Natural killer cell treated with Interleukin-12 subunit alpha and Interleukin-12 subunit beta and Interleukin-15 and Interleukin-18, amount 100 ng/mL, for 72 hours (primary cell): ENCODE results near the gene CATSPER3. TPM values are rescaled to one million over a fixed set of nuclear protein-coding genes. Genes with fewer than 3 reads are reported as not detected.

Experiments
- ATAC-seq, 2 donors: fragments of 150-1000 bp; cut with Tn5 transposase in 1 of 2; sonication (Bioruptor Pico), chemical (Tn5 transposase) in 1 of 2; 2 replicates each; pipeline ENCODE4 v1.10.0; 2021
- DNase-seq: peaks from one replicate; pipeline ENCODE4 v3.0.0; 2022; ENCODE audit warnings: low spot score
- H3K27ac Mint-ChIP-seq, 2 donors: 1 replicate in 1 of 2; 2 replicates in 1 of 2; pipeline ENCODE4 v1.8.0; 2022; ENCODE audit warnings: mixed read lengths in 2 of 2, mild to moderate bottlenecking in 1 of 2, moderate library complexity in 1 of 2
- H3K27me3 Mint-ChIP-seq, 2 donors: 1 replicate in 1 of 2; 2 replicates in 1 of 2; pipeline ENCODE4 v1.8.0; 2022; ENCODE audit warnings: mixed read lengths in 2 of 2
- H3K36me3 Mint-ChIP-seq: one replicate; pipeline ENCODE4 v1.8.0; 2022; ENCODE audit warnings: mixed read lengths
- H3K4me1 Mint-ChIP-seq, 2 donors: 1 replicate in 1 of 2; 2 replicates in 1 of 2; pipeline ENCODE4 v1.8.0; 2022; ENCODE audit warnings: low read depth in 2 of 2, mixed read lengths in 2 of 2, mild to moderate bottlenecking in 1 of 2
- H3K4me3 Mint-ChIP-seq: one replicate; pipeline ENCODE4 v1.8.0; 2022; ENCODE audit warnings: mixed read lengths
- H3K9me3 Mint-ChIP-seq: 2 replicates; pipeline ENCODE4 v1.8.0; 2022; ENCODE audit warnings: mixed read lengths
- total RNA-seq, 2 donors: library from RNA; stranded (reverse); gene quantifications; one replicate each; pipeline ENCODE4 v1.2.3, GENCODE V29; 2022

CATSPER3 gene
- total RNA-seq, 2 donors from 2014 or later: 0.52 TPM; not detected in 1

DNA sequence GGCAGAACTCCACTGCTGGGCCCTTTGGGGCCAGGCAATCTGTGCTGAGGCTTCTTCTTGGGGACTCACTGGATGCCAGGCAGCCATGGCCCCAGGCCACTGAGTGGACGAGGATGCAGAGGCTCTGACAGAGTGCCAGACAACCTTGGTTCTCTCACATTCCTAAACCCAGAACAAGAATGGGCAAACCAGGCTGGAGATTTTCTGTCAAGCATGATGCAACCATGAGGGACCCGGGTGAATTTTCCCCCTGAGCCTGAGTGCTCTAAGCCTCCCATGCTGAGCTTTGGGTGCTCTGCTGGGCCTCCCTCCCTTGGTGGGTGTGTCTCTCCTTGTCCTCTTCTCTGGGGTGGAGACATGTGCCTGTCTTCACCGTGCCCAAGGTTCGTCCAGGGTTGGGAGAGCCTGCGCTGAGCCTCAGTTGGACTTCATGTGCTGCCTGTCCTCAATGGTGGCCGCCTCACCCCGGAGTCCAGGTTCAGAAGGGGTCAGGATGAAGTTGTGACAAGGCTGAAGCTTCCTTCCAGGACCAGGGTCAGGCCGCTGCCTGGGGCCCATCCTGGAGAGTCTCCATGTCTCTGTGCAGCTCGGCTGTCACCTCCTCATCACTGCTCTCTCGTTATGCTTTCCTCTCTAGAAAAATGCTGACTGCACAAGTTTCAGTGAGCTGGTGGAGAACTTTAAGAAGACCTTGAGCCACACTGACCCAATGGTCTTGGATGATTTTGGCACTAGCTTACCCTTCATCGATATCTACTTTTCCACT, 42.2 kb downstream of the CATSPER3 start:
- ATAC-seq (no peak), DNase-seq (no peak)
- no peaks in the 10 kb centered on the region for H3K36me3 Mint-ChIP-seq
- H3K4me3 Mint-ChIP-seq: no peak overlapping the region
- no peaks in the 10 kb centered on the region for H3K27me3 Mint-ChIP-seq
- H3K9me3 Mint-ChIP-seq: no peaks in the 10 kb centered on the region
- no peaks in the 10 kb centered on the region for H3K4me1 Mint-ChIP-seq
- no peak overlapping the region for H3K27ac Mint-ChIP-seq

DNA sequence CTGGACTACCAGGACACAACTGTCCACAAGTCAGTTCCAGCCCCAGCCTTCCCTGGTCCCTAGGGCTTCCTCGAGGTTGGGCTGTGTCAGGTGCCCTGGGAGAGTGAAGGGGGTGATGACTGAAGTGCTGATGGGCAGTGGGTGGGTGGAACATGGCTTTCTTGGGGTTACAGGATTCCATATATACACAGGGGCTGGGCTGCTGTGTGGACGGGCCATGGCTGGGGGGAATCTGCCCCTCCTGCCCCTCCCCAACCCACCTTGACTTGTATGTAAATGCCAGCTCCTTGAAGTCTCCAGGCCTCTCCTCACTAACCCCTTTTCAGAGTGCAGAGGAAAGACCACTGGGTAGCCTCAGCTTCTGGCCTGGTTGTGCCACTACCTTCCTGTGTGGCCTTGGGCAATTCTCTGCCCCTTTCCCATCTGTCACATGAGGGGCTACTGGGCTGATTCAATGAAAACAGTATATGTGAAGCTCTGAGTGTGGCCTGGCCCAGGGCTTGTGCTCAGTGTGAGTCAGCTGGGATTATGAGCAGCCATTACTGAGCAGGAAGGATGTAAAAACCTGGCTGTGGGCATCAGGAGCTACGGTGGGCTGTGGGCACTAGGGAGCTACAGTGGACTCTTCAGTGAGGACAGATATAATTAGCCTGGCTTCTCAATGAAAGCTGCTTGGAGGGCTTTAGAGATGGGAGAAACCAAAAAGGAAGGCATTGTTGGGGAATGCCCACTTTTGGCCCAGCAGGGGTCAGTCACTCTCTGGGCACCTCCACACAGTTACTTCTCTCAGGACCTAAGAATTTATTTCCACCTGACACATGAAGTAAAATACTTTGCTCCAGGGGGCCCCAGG, 43.0 kb downstream of the CATSPER3 start:
- H3K36me3 Mint-ChIP-seq: no peaks in the 10 kb centered on the region
- no peak overlapping the region for H3K4me3 Mint-ChIP-seq
- H3K27ac Mint-ChIP-seq: no peak overlapping the region
- no peaks in the 10 kb centered on the region for H3K27me3 Mint-ChIP-seq
- no peaks in the 10 kb centered on the region for H3K9me3 Mint-ChIP-seq
- no peaks in the 10 kb centered on the region for H3K4me1 Mint-ChIP-seq
- ATAC-seq (no peak), DNase-seq (no peak)

DNA sequence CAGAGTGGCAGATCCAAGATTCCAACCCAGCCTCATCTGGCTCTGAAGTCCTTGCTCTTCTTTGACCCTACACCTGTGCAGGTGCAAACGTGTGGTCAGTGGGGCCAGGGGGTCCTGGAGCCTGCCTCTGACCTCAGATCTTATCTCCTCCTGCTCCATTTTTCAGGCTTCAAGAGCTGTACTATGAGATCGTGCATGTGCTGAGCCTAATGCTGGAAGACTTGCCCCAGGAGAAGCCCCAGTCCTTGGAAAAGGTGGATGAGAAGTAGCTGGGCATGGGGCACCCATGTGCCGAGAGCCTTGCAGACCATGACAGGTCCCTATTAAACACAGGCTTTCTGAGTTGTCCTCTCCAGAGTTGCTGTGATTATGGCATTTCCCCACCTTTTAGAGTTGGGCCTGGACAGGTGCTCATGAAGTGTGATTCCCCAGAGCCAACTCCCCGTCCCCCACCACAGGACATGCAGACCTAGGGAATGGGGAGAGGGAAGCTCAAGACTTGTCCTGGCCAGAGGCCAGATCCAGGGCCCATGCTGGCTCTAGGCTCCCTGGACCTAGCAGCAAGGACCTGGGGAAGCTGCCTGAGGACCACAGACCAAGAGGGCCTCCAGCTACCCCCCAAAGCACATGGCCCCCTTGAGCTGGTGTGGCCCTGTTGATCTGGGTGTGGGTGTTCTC, 43.8 kb downstream of the CATSPER3 start:
- DNase-seq (no peak), ATAC-seq (peak in 1 of 2 donors; percentile 10)
- Mint-ChIP-seq H3K27me3 (no peaks in the 10 kb centered on the region), H3K4me3 (no peak overlapping the region), H3K27ac (no peak overlapping the region), H3K36me3 (no peaks in the 10 kb centered on the region), H3K9me3 (no peaks in the 10 kb centered on the region), H3K4me1 (no peaks in the 10 kb centered on the region)

DNA sequence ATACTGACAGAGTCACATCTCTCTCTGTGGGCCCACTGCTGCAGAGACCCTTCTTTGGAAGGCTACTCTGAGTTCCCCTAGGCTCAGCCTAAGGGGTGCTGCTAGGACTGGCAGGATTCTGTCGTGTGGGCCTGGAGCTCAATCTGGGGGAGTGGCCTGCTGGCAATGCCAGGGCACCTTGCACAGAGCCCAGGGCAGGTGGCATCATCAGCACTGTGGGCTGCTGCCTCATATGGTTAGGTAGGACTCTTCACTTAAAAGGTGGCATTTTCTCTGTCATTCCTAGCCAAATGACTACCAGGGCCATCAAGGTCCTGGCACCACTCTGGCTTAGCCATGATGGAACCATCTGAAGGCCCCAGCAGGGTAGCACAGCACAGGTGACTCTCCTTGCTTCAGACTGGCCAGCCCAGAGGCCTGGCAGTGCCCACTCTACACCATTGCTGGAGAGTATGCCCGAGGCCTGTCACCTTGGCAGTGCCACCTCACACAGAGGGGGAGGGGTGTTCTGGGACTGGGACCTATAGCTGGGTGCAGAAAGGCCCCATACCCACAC, 44.4 kb downstream of the CATSPER3 start:
- ATAC-seq: no peak
- Mint-ChIP-seq H3K4me3 (no peak overlapping the region), H3K4me1 (no peaks in the 10 kb centered on the region), H3K36me3 (no peaks in the 10 kb centered on the region), H3K9me3 (no peaks in the 10 kb centered on the region), H3K27ac (no peak overlapping the region), H3K27me3 (no peaks in the 10 kb centered on the region)
- DNase-seq: no peak

DNA sequence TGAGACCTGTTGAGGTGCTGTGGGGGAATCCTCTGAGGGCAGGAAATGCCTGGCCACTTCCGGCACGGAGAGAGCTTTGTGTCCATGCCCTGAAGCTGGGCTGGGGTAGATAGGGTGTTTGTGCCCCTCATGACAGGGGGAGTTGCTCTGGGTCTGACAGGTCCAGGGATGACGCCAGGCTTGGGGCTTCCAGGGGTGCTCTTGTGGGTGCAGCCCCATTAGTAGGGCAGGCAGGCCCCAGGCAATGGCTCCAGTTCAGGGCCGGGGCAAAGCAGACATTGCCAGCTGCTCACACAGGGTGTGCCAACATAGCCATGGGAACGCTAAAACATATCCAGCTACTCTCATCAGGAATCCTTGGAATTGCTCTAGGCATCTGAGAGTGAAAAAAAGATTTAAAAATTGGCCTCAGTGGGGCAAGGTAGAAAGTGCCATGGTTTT, 45.3 kb downstream of the CATSPER3 start:
- Mint-ChIP-seq H3K9me3 (no peaks in the 10 kb centered on the region), H3K36me3 (no peaks in the 10 kb centered on the region), H3K27ac (no peak overlapping the region), H3K4me1 (no peaks in the 10 kb centered on the region), H3K4me3 (no peak overlapping the region), H3K27me3 (no peaks in the 10 kb centered on the region)
- DNase-seq (no peak), ATAC-seq (no peak)

DNA sequence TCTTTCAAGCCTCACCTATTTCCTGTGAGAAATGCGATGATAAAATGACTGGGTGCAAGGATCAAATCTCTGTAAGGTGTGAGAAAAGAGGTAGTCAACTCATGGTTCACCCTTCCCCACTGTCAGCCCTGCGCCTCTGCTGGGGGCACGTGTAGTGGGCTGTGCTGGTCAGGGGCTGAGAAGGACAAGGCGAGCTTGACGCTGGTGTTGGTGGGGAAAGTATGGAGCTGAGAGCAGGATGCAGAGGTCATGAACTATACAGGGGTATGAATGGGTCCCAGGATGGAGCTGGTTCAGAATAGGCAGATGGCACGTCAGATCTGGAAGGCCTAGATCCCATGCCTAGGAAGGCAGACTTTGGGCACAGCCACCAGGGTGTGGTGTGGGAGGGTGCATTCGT, 45.7 kb downstream of the CATSPER3 start:
- H3K27me3 Mint-ChIP-seq: no peaks in the 10 kb centered on the region
- H3K4me1 Mint-ChIP-seq: no peaks in the 10 kb centered on the region

DNA sequence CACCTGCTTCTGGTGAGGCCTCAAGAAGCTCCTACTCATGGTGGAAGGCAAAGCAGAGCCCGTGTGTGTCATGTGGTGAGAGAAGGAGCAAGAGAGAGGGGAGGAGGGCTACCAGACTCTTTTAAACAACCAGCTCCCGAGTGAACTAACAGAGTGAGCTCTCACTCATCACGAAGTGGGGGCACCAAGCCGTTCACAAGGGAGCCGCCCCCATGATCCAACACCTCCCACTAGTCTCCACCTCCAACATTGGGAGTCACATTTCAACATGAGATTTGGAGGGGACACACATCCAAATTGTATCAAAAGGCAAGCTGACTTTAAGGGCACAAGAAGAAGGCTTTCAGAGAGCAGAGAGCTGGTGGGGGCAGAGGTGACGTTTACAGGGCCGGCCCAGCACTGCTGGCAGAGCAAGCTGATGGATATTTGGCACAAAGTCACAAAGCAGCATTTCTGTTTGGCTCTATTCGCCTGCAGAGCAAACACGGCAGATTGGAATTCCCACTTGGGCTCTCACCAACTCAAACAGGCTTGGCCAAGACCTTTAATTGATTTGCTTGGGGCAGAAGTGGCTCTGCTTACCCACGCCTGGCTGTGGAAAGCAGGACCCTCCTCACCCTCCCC, 46.4 kb downstream of the CATSPER3 start:
- no peaks in the 10 kb centered on the region for H3K4me1 Mint-ChIP-seq
- H3K9me3 Mint-ChIP-seq: no peaks in the 10 kb centered on the region
- H3K27ac Mint-ChIP-seq: no peak overlapping the region
- H3K36me3 Mint-ChIP-seq: no peaks in the 10 kb centered on the region
- no peak for DNase-seq
- no peak overlapping the region for H3K4me3 Mint-ChIP-seq
- ATAC-seq: no peak
- H3K27me3 Mint-ChIP-seq: no peaks in the 10 kb centered on the region

More for the DNA sequence above, 45.7 kb downstream of the CATSPER3 start:
- H3K36me3 Mint-ChIP-seq: no peaks in the 10 kb centered on the region
- no peak overlapping the region for H3K4me3 Mint-ChIP-seq
- H3K9me3 Mint-ChIP-seq: no peaks in the 10 kb centered on the region
- H3K27ac Mint-ChIP-seq: no peak overlapping the region
- DNase-seq: no peak
- ATAC-seq: no peak

DNA sequence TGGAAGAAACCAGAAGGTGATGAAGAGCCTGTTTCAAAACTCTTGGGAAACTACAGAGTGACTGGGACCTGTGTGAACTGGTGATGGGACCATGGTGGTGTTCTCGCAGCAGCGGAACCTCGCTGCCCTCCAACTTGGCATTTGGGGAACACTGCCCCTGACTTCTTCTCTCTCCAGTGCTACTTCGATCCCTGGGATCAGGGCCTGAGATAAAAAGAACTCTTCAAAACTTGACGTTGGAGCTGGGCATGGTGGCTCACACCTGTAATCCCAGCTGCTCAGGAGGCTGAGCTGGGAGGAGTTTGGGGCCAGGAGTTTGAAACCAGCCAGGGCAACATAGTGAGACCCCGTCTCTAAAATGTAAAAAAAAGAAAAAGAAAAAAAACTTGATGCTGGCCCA, 48.2 kb downstream of the CATSPER3 start:
- no peaks in the 10 kb centered on the region for H3K36me3 Mint-ChIP-seq
- no peaks in the 10 kb centered on the region for H3K9me3 Mint-ChIP-seq

DNA sequence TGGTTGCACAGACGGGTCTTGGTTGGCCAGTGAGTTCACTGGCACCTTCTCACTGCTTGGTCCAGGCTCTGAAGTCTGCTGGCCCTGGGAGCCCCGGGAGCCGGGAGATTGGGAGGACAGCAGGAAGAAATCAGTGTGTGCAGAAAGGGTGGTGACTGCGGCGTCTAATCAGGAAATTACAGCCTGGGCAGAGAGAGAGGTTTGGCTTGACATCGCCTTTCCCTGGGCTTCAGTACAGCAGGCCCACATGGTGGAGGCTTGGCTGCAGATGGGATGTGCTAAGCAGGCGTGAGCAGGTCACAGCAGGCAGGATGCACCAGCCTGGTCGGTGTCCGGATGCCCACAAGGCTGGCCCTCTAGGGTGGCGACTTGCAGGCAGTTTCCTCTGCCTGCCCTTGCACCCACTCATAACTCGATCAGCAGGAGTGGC, 49.2 kb downstream of the CATSPER3 start:
- H3K27me3 Mint-ChIP-seq: peaks cover 0 to 2% of the 10 kb centered on the region in 2 donors
- no peak overlapping the region for H3K27ac Mint-ChIP-seq
- H3K36me3 Mint-ChIP-seq: no peaks in the 10 kb centered on the region
- no peak for ATAC-seq
- DNase-seq: peak; percentile 55
- peaks cover 0 to 2% of the 10 kb centered on the region in 2 donors for H3K4me1 Mint-ChIP-seq
- no peak overlapping the region for H3K4me3 Mint-ChIP-seq
- no peaks in the 10 kb centered on the region for H3K9me3 Mint-ChIP-seq

More for the DNA sequence above, 48.2 kb downstream of the CATSPER3 start:
- Mint-ChIP-seq H3K4me3 (no peak overlapping the region), H3K27me3 (peaks cover 0 to 2% of the 10 kb centered on the region in 2 donors), H3K27ac (no peak overlapping the region), H3K4me1 (peaks cover 0 to 2% of the 10 kb centered on the region in 2 donors)
- DNase-seq (no peak), ATAC-seq (no peak)

DNA sequence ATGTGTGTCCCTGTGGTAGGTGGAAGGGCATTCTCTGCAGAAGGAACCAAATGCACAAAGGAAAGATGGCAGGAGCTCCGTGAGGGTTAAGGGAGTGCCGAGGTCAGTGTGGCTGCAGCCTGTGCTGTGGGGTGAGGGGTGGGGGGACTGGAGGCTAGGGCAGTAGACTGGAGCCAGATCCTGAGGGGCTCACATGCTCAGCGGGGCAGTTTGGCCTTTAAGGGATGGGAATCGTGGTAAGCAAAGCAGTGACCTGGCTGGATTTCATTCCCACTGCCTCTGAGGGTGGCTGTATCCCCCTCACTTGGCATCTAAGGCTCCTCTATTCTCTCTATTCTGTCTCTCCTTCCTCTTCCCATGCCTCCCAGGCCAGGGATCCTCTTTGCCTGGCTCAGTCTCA, 50.8 kb downstream of the CATSPER3 start:
- Mint-ChIP-seq H3K4me3 (no peak overlapping the region), H3K36me3 (no peaks in the 10 kb centered on the region), H3K27ac (no peak overlapping the region), H3K4me1 (peaks cover 0 to 2% of the 10 kb centered on the region in 2 donors), H3K27me3 (peaks cover 6 to 7% of the 10 kb centered on the region in 2 donors), H3K9me3 (no peaks in the 10 kb centered on the region)
- no peak for DNase-seq
- ATAC-seq: no peak

DNA sequence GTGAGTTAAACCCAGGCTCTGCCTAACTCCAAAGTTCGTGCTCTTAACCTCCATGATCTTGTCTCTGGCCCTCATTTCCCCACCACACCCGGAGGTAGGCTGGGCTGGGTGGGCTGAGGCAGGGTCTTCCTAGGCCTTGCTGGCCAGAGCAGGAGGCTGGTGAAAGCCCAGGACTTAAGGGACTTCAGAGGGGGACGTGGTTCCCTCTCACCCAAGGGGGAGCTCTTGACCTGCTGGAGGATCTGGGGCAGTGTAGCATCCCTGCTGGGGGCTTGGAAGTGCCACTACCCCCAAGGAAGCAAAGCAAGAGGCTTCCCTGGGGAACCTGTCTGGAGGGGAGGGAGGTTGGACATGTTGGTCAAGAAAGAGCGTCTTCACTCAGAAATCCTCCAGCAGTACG, 51.6 kb downstream of the CATSPER3 start:
- peaks cover 0 to 2% of the 10 kb centered on the region in 2 donors for H3K4me1 Mint-ChIP-seq
- no peaks in the 10 kb centered on the region for H3K36me3 Mint-ChIP-seq
- peak in 1 of 2 donors; percentile 26 for ATAC-seq
- no peak overlapping the region for H3K4me3 Mint-ChIP-seq
- H3K27me3 Mint-ChIP-seq: peaks cover 6 to 8% of the 10 kb centered on the region in 2 donors
- no peaks in the 10 kb centered on the region for H3K9me3 Mint-ChIP-seq
- no peak overlapping the region for H3K27ac Mint-ChIP-seq
- no peak for DNase-seq

DNA sequence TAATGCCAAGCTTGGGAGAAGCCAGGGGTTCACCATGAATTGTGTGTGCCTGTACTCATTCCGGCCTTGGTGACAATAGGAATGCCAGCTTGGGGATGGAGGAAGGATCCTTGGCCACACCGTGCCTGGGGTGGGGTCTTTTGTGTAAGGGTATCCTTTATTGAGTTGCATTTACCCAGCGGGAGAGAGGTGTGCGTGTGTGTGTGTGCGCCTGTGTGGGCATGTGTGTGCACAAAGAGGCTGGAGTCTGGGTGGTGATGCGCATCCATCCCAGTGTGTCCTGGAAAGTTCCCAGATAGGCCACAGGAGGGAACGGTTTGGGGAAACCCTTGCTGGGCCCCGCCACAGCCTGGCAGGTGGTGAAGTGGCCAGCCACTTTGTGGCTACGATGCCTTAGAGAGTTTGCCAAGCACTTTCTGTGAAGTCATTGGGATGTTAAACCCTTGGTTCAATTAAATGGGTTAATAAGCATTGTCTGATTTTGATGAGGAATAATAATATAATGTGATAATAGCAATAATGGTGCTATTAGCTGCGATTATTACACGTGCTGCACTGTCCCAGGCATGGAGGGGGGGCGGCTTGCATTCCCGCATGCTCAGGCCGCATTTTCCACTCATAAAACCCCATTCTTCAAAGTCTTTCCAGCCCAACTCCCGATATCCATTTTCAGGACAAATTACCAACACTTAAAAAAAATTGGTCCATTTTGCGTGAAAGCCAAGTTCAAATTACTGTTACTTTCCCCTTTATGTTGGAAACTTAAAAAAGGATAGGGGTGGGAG, 52.6 kb downstream of the CATSPER3 start:
- DNase-seq (no peak), ATAC-seq (no peak)
- peaks cover 0 to 2% of the 10 kb centered on the region in 2 donors for H3K4me1 Mint-ChIP-seq
- no peaks in the 10 kb centered on the region for H3K36me3 Mint-ChIP-seq
- no peak overlapping the region for H3K4me3 Mint-ChIP-seq
- peaks cover 8 to 9% of the 10 kb centered on the region in 2 donors for H3K27me3 Mint-ChIP-seq
- H3K27ac Mint-ChIP-seq: no peak overlapping the region
- no peaks in the 10 kb centered on the region for H3K9me3 Mint-ChIP-seq
